Mucosa of rectum (tissue), 2 donors: ENCODE data around the gene CCSER1.
"Not testable (repeated sequence)": the region's sequence is repeated elsewhere in the genome, so short reads cannot be mapped to it uniquely, and the experiment has no call there.

Experiments
- H3K27ac ChIP-seq, 2 donors: one replicate each; pipeline ENCODE4 v1.7.0; 2013; ENCODE audit warnings: inconsistent platforms in 2 of 2, low read depth in 2 of 2, low read length in 2 of 2
- H3K27me3 ChIP-seq, 2 donors: one replicate each; pipeline ENCODE4 v1.7.0; 2013; ENCODE audit warnings: low read length in 2 of 2; ENCODE audit not compliant: control insufficient read depth in 2 of 2, insufficient read depth in 2 of 2
- H3K36me3 ChIP-seq, 2 donors: one replicate each; pipeline ENCODE4 v1.7.0; 2013; ENCODE audit warnings: low read length in 2 of 2; ENCODE audit not compliant: control insufficient read depth in 2 of 2, insufficient read depth in 2 of 2
- H3K4me1 ChIP-seq, 2 donors: one replicate each; pipeline ENCODE4 v1.7.0; 2013; ENCODE audit warnings: low read length in 2 of 2, mild to moderate bottlenecking in 1 of 2; ENCODE audit not compliant: control insufficient read depth in 2 of 2, insufficient read depth in 2 of 2
- H3K4me3 ChIP-seq, 2 donors: one replicate each; pipeline ENCODE4 v1.7.0; 2013; ENCODE audit warnings: low read length in 2 of 2
- H3K9ac ChIP-seq, 2 donors: one replicate each; pipeline ENCODE4 v1.7.0; 2013; ENCODE audit warnings: low read length in 2 of 2, low read depth in 1 of 2, mild to moderate bottlenecking in 1 of 2
- H3K9me3 ChIP-seq, 2 donors: one replicate each; pipeline ENCODE4 v1.7.0; 2013; ENCODE audit warnings: low read length in 2 of 2; ENCODE audit not compliant: control insufficient read depth in 2 of 2
- donor health status: healthy.
- donor health status: Normal muscosa, but diverticular disease.

CCSER1 gene

DNA sequence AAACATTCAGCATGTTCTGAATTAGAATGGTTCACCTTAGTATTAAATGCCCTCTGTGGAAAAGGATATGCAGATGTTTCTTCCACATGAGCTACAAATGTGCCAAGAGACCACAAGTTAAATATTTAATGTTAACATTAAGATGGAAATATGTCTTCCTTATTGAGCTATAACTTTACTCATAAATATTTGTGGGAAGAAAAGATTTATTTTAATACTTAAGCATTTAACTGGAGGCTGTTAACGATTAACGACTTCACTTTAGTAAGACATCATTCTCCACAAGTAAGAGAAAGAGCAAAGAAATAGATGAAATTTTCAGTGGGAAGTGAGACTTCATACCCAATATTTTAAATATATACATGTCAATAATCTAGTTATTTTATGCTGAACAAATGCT, 1130.5 kb downstream of the CCSER1 start:
- Histone ChIP-seq H3K36me3 (no peaks in the 10 kb centered on the region), H3K27me3 (no peaks in the 10 kb centered on the region)

DNA sequence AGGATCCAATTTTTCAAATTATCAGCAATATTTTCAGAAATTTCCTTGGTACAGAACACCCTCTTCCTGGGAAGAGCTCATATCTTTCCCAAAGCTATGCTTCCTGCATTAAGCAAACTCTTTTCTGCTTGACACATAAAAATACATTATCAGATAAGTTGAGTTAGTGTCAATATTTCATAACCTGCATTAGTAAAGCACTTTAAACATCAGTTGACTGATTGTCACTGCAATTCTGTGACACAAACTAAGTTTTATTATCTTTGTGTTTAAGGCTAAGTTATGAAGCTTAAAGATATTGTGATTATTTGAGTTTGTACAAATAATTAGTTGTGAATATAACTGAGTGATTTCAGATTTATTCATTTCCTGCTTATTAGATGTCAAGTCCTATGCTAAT, 1131.1 kb downstream of the CCSER1 start:
- Histone ChIP-seq H3K4me1 (no peaks in the 10 kb centered on the region), H3K27me3 (no peaks in the 10 kb centered on the region), H3K27ac (no peak overlapping the region), H3K36me3 (no peaks in the 10 kb centered on the region), H3K9me3 (no peaks in the 10 kb centered on the region), H3K4me3 (no peak overlapping the region), H3K9ac (no peak overlapping the region)

More for the DNA sequence above, 1130.5 kb downstream of the CCSER1 start:
- Histone ChIP-seq H3K27ac (no peak overlapping the region), H3K4me1 (no peaks in the 10 kb centered on the region), H3K9me3 (no peaks in the 10 kb centered on the region), H3K4me3 (no peak overlapping the region), H3K9ac (no peak overlapping the region)

DNA sequence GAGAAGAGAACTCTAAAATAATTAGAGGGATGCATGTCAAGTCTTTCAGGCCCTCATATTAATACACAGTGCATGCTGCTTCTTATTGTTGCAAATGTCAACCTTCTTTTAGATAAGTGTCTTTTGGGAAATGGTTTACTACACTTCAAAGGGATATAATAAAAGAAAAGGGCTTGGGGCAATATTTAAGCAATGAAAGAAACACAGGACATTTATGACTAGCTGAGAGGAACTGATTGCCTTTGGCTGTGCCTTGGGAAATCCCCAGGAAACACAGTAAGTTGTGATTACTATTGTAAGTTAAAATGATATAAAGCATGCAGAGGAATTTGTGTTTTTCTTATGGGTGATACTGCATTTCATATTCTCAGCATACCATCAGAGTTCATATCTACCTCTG, 1140.3 kb downstream of the CCSER1 start:
- H3K27me3 ChIP-seq = no peaks in the 10 kb centered on the region
- H3K4me1 ChIP-seq = peaks cover 0 to 6% of the 10 kb centered on the region in 2 donors
- no peak overlapping the region for H3K27ac ChIP-seq
- H3K9ac ChIP-seq = no peak overlapping the region
- no peaks in the 10 kb centered on the region for H3K9me3 ChIP-seq
- H3K36me3 ChIP-seq = no peaks in the 10 kb centered on the region
- no peak overlapping the region for H3K4me3 ChIP-seq

DNA sequence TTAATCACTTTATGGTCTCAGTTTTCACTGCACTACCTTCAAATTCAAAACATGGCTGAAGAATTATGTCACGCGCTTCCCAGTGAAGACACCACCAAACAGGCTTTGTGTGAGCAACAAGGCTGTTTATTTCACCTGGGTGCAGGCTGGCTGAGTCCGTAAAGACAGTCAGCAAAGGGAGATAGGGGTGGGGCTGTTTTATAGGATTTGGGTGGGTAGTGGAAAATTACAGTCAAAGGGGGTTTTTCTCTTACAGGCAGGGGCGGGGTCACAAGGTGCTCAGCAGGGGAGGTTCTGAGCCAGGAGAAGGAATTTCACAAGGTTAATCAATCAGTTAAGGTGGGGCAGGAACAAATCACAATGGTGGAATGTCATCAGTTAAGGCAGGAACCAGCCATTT, 1141.3 kb downstream of the CCSER1 start:
- H3K9me3 ChIP-seq, H3K9ac ChIP-seq, H3K27me3 ChIP-seq, H3K4me1 ChIP-seq, H3K36me3 ChIP-seq, H3K4me3 ChIP-seq: not testable (repeated sequence)
- peak overlapping the region; percentile 21 to 32 for H3K27ac ChIP-seq

DNA sequence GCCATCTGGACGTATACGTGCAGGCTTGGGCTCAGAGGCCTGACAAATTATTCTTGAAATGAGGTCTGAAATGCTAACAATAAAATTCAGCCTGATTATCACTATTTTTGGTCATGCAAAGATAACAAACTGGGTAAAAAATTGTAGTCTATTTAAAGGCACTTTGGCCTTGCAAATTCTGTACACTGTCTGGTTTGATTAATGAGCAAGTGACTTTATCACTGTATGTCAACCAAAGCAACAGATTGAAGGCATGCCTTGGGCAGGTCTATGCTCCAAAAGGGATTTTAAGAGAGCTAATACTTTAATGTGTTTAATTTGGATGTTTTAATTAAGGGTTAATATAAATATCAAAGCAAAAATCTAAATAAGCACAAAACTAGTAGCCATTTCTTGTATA, 1141.7 kb downstream of the CCSER1 start:
- Histone ChIP-seq H3K9ac (no peak overlapping the region), H3K4me1 (peaks cover 0 to 6% of the 10 kb centered on the region in 2 donors), H3K36me3 (no peaks in the 10 kb centered on the region), H3K27me3 (no peaks in the 10 kb centered on the region), H3K27ac (peak overlapping the region; percentile 21 to 32), H3K4me3 (no peak overlapping the region), H3K9me3 (no peaks in the 10 kb centered on the region)

DNA sequence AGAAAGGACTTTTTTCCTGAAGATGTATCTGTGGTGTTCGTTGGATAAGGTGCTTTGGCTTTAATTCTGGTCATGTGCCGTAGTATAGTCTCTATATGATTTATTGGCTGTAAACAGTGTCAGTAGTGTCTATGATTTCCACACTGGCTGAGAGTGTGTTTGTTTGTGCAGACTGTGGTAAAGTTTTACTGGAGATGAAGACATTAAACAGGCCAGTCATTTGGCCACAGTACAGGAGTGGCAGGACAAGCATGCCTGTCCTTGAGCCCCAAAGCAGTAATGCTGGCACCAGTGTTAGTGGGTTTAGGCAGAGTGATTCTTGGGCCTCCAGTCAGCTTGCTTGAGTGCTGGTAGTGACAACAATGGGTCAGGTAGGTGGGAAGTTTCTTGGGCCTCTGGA, 1152.7 kb downstream of the CCSER1 start:
- H3K27ac ChIP-seq = no peak overlapping the region
- no peaks in the 10 kb centered on the region for H3K9me3 ChIP-seq
- H3K36me3 ChIP-seq = no peaks in the 10 kb centered on the region
- no peak overlapping the region for H3K4me3 ChIP-seq
- no peaks in the 10 kb centered on the region for H3K27me3 ChIP-seq
- peaks cover 0 to 6% of the 10 kb centered on the region in 2 donors for H3K4me1 ChIP-seq
- H3K9ac ChIP-seq = no peak overlapping the region

DNA sequence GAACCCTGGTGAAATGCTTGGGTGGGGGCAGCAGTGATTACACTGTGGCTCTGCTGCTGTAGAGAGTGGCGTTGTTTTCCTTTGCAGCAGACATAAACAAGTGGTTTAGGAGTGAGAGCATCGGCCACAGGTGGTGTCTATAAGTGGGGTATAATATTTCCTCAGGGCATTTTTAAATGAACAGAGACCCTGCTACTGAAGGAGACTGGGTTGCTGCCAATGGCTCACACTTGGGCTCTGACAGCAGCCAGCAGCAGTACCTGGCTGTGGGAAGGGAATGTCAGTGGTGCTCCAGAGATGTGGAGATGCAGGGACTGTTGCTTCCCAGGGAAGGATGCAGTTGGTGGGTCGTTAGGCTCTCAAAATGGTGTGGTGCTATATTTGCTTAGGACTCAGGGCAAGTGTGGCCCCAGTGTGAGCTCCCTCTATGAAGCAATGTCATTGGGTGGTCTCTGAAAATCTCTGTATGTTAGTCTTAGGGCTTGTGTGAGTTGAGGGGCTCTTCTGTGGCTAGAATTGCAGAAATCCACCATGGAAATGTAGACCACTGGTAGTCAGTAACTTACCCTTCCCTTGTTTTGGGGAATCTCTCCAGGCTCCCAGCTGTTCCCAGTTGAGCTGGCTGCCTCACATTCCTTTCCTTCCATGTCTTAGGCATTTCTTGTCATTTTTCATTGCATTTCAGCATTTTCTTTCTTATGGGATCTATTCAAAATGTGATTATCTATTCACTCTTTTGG, 1153.5 kb downstream of the CCSER1 start:
- Histone ChIP-seq H3K9me3 (no peaks in the 10 kb centered on the region), H3K27me3 (no peaks in the 10 kb centered on the region), H3K27ac (no peak overlapping the region), H3K4me1 (peaks cover 0 to 6% of the 10 kb centered on the region in 2 donors), H3K4me3 (no peak overlapping the region), H3K9ac (no peak overlapping the region), H3K36me3 (no peaks in the 10 kb centered on the region)

DNA sequence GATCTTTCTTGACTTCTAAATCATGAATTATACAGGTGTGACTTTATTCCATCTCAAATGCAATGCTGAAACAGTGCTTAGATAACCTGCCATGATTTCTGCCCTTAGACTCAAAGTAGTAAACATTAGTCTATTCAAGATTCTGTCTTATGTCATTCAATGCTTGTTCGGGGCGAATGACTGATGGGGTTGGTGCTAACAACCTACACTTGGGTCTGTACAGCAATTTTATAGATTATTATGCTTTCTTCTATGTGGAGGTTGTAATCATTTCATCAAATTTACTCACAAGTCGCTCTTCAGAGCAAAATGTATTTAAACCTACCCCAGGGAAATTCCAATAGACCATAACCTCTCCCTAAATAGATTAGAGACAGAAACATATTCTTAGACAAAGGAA, 1155.0 kb downstream of the CCSER1 start:
- H3K4me1 ChIP-seq = peaks cover 0 to 6% of the 10 kb centered on the region in 2 donors
- no peak overlapping the region for H3K27ac ChIP-seq
- no peaks in the 10 kb centered on the region for H3K27me3 ChIP-seq
- H3K4me3 ChIP-seq = no peak overlapping the region
- H3K9ac ChIP-seq = no peak overlapping the region
- no peaks in the 10 kb centered on the region for H3K36me3 ChIP-seq
- no peaks in the 10 kb centered on the region for H3K9me3 ChIP-seq

DNA sequence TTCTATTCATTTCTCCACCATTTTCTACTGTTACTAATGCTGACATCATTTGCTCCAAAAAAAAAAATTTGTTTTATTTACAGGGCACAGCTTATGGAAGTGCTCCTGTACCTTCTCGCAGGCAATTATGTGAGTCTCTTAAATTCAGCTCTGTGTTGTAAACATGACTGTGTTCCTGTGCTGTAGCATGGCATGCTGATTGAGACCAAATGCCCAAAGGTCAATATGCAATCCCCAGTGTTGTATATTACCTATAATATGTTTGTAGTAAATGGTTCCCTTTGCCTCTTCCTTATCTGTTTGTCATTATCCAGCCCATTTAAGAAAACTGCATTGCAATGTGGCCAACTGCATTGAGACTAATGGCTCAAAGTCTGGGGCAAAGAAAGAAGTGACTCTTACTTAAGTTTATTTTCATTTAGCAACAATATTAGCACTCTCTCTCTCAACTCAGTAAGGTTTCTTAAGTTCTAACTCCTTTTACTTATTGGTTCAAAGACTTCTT, 1156.6 kb downstream of the CCSER1 start:
- Histone ChIP-seq H3K9ac (no peak overlapping the region), H3K27ac (no peak overlapping the region), H3K4me3 (no peak overlapping the region), H3K9me3 (no peaks in the 10 kb centered on the region), H3K27me3 (no peaks in the 10 kb centered on the region), H3K36me3 (no peaks in the 10 kb centered on the region), H3K4me1 (peaks cover 0 to 6% of the 10 kb centered on the region in 2 donors)

DNA sequence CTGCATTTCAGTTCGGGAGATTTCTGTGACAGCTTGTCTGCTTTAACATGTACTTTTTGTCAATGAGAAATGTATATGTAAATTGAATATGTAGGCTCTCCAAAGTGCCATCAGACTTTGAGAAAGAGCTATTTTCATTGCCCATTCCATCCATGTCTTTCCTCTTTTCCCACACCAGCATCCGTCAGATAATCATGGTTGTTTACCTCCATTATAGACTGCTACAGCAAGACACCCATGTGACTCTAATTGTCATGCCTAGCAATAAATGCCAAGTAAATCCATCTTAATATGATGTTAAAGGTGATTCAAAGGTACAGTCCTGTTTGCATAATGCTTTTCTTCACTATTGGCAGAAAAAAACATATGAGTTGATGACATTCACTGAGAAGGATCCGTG, 1157.3 kb downstream of the CCSER1 start:
- no peaks in the 10 kb centered on the region for H3K27me3 ChIP-seq
- H3K27ac ChIP-seq = no peak overlapping the region
- no peaks in the 10 kb centered on the region for H3K9me3 ChIP-seq
- H3K36me3 ChIP-seq = no peaks in the 10 kb centered on the region
- H3K9ac ChIP-seq = no peak overlapping the region
- H3K4me1 ChIP-seq = peaks cover 0 to 6% of the 10 kb centered on the region in 2 donors
- H3K4me3 ChIP-seq = no peak overlapping the region
